Breast epithelium (tissue), 3 donors: ENCODE results near the gene MAEL.

Source experiments
- POLR2A ChIP-seq: fragments of 450-650 bp; IDR thresholded peaks from one replicate; pipeline ENCODE4 v1.6.1; 2016; ENCODE audit warnings: antibody characterized with exemption, mild to moderate bottlenecking, moderate library complexity
- TF ChIP-seq, protein P1 (sequence below), 3 donors: fragments of 450-650 bp; IDR thresholded peaks; one replicate each; pipeline ENCODE4 v1.5.1; 2016 to 2017; ENCODE audit warnings: antibody characterized with exemption in 3 of 3, mild to moderate bottlenecking in 3 of 3, moderate library complexity in 3 of 3

- no peak for TF ChIP-seq POLR2A
- TF ChIP-seq, protein P1, sequence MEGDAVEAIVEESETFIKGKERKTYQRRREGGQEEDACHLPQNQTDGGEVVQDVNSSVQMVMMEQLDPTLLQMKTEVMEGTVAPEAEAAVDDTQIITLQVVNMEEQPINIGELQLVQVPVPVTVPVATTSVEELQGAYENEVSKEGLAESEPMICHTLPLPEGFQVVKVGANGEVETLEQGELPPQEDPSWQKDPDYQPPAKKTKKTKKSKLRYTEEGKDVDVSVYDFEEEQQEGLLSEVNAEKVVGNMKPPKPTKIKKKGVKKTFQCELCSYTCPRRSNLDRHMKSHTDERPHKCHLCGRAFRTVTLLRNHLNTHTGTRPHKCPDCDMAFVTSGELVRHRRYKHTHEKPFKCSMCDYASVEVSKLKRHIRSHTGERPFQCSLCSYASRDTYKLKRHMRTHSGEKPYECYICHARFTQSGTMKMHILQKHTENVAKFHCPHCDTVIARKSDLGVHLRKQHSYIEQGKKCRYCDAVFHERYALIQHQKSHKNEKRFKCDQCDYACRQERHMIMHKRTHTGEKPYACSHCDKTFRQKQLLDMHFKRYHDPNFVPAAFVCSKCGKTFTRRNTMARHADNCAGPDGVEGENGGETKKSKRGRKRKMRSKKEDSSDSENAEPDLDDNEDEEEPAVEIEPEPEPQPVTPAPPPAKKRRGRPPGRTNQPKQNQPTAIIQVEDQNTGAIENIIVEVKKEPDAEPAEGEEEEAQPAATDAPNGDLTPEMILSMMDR (IDR thresholded peaks at IDR 0.05) = no peak
Measured at GRCh38 chr1:167065471-167065870, 76.4 kb downstream of the MAEL start.
